OCI-LY3 (cell line): ENCODE results near the gene HOXA6.

ENCODE experiments used
- H2AFZ ChIP-seq: fragments of 200-600, 300-600 bp; shearing (Covaris generic); 2 replicates; pipeline ENCODE4 v1.6.0; 2014; ENCODE audit warnings: antibody characterized with exemption, low read depth, low read length
- H3K27ac ChIP-seq: fragments of 200-600, 300-600 bp; sonication (generic); 2 replicates; pipeline ENCODE4 v1.5.1; 2014; ENCODE audit warnings: mild to moderate bottlenecking, low read length, moderate library complexity, mixed read lengths
- H3K27me3 ChIP-seq: fragments of 200-600, 300-600 bp; sonication (generic); 2 replicates; pipeline ENCODE4 v1.6.1; 2014; ENCODE audit warnings: low read depth, low read length, mixed read lengths
- H3K36me3 ChIP-seq: fragments of 200-600, 300-600 bp; sonication (generic); replicated peaks from 2 replicates; pipeline ENCODE3; 2014; ENCODE audit warnings: low read depth, low read length, mixed read lengths
- H3K4me1 ChIP-seq: fragments of 300-600, 200-600 bp; sonication (generic); 2 replicates; pipeline ENCODE4 v1.6.1; 2014; ENCODE audit warnings: low read length, mixed read lengths
- H3K4me2 ChIP-seq: fragments of 200-600, 300-600 bp; sonication (generic); 2 replicates; pipeline ENCODE4 v1.6.1; 2014; ENCODE audit warnings: low read length, mixed read lengths
- H3K4me3 ChIP-seq: fragments of 300-600, 200-600 bp; sonication (generic); 2 replicates; pipeline ENCODE4 v1.5.1; 2014; ENCODE audit warnings: antibody characterized with exemption, mild to moderate bottlenecking, low read length, moderate library complexity
- H3K79me2 ChIP-seq: fragments of 300-600, 200-600 bp; shearing (Covaris generic); 2 replicates; pipeline ENCODE4 v1.6.1; 2014; ENCODE audit warnings: mild to moderate bottlenecking, low read length, mixed read lengths
- H3K9ac ChIP-seq: fragments of 300-600, 200-600 bp; shearing (Covaris generic); 2 replicates; pipeline ENCODE4 v1.6.0; 2014; ENCODE audit warnings: mild to moderate bottlenecking, low read length, moderate library complexity
- H3K9me3 ChIP-seq: fragments of 200-600, 300-600 bp; shearing (Covaris generic); 2 replicates; pipeline ENCODE4 v1.6.1; 2014; ENCODE audit warnings: low read length, mixed read lengths; ENCODE audit not compliant: insufficient read depth
- H4K20me1 ChIP-seq: fragments of 200-600, 300-600 bp; sonication (generic); 2 replicates; pipeline ENCODE4 v1.6.1; 2016; ENCODE audit warnings: low read length, mixed read lengths; ENCODE audit not compliant: insufficient read depth
- EZH2phosphoT487 ChIP-seq: fragments of 200-600 bp; shearing (Covaris generic); IDR thresholded peaks from 2 replicates; pipeline ENCODE4 v1.6.1; 2018; ENCODE audit warnings: antibody characterized with exemption, mixed run types, low read depth
- TF ChIP-seq, protein P1 (sequence below): fragments of 200-600, 300-600 bp; sonication (generic); IDR thresholded peaks from 2 replicates; pipeline ENCODE4 v1.5.1; 2014; ENCODE audit warnings: antibody characterized with exemption, low read length, low read depth

The HOXA6 gene

DNA sequence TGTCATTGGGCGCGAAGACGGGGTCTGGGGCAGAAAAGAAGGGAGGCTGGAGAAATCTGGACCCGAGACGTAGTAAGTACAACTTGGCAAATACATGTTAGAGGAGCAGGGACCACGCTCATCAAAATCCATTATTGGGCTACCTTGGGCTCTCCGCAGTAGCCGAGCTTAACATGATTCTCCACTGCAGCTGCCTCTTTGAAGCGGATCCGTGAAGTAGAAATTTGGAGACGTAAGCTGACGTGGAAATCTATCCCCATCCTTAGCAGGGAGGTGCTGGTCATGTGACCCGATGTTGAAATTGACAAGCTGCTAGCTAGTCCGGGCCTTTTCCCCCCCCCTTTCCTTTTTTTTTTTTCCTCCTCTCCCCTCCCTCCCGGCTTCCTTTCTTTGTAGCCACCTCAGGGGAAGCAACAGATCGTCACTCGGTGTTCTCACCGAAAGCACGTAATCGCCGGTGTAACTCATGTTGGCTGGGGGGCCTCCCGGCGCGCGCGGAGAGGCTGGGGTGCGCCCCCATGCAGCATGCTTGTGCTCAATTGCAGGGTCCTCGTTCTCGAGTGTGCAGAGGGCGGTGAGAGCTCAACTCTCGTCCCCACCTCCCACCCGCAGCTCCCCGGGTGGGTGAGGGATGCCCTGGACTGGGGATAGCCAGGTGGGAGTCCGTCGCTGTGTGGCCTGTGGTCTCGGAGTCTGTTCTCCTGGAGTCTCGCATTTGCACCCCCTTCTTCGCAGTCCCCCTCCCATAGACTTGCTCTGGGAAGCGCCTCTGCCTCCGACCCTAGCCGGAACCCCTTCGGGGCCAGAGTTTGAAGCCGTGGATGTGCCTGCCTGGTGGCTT is 37.7 kb upstream of the HOXA6 start, which contains the start of gene HOXA11:
Gene HOXA11 (minus strand): TSS at position 220 of the 841 bp plus-strand sequence. CDS start 88 bp downstream, at position 132.
- Histone ChIP-seq H3K4me1 (no peaks in the 10 kb centered on the region), H3K9ac (no peak within 1 kb of the TSS), H3K9me3 (no peaks in the 10 kb centered on the region), H3K79me2 (no peaks in the 10 kb centered on the region), H3K4me3 (no peak within 1 kb of the TSS), H3K4me2 (no peak within 1 kb of the TSS), H2AFZ (no peak within 1 kb of the TSS), H4K20me1 (no peaks in the 10 kb centered on the region), H3K27ac (no peak within 1 kb of the TSS), H3K27me3 (no peaks in the 10 kb centered on the region), H3K36me3 (no peaks in the 10 kb centered on the region)
- TF ChIP-seq, protein P1, sequence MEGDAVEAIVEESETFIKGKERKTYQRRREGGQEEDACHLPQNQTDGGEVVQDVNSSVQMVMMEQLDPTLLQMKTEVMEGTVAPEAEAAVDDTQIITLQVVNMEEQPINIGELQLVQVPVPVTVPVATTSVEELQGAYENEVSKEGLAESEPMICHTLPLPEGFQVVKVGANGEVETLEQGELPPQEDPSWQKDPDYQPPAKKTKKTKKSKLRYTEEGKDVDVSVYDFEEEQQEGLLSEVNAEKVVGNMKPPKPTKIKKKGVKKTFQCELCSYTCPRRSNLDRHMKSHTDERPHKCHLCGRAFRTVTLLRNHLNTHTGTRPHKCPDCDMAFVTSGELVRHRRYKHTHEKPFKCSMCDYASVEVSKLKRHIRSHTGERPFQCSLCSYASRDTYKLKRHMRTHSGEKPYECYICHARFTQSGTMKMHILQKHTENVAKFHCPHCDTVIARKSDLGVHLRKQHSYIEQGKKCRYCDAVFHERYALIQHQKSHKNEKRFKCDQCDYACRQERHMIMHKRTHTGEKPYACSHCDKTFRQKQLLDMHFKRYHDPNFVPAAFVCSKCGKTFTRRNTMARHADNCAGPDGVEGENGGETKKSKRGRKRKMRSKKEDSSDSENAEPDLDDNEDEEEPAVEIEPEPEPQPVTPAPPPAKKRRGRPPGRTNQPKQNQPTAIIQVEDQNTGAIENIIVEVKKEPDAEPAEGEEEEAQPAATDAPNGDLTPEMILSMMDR = no peak

DNA sequence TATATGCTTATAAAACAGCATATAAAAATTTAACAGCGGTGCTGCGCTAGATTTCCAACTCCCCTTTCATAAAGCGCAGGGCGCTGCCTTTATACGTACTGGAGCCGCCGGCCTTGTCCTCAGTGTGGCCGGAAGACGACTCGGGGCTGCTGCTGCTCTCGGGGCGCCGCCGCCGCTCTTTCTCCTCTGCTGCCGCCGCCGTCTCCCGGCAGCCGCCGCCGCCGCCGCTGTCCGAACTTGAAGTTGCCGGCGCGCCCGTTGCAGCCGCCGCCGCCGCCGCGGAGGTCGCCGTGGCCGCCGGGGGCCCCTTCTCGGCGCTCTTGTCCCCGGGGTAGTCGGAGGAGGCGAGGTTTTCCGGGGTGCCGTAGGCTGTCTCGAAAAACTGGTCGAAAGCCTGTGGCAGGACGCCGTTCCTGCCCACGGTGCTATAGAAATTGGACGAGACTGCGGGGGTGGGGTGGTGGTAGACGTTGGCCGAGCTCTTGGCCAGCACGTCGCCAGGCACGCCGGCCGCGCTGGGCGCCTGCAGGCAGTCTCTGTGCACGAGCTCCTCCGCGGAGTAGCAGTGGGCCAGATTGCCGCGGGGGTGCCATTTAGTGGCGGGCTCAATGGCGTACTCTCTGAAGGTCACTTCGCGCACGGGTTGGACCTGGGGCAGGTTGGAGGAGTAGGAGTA is 36.9 kb upstream of the HOXA6 start:
- no peak for TF ChIP-seq EZH2phosphoT487
- TF ChIP-seq, protein P1 = no peak
- no peaks in the 10 kb centered on the region for H3K4me1 ChIP-seq
- H3K79me2 ChIP-seq = no peaks in the 10 kb centered on the region
- H4K20me1 ChIP-seq = no peaks in the 10 kb centered on the region
- H2AFZ ChIP-seq = no peak overlapping the region
- H3K4me2 ChIP-seq = no peak overlapping the region
- no peak overlapping the region for H3K9ac ChIP-seq
- no peaks in the 10 kb centered on the region for H3K27me3 ChIP-seq
- no peak overlapping the region for H3K4me3 ChIP-seq
- H3K36me3 ChIP-seq = no peaks in the 10 kb centered on the region
- no peak overlapping the region for H3K27ac ChIP-seq
- H3K9me3 ChIP-seq = no peaks in the 10 kb centered on the region

DNA sequence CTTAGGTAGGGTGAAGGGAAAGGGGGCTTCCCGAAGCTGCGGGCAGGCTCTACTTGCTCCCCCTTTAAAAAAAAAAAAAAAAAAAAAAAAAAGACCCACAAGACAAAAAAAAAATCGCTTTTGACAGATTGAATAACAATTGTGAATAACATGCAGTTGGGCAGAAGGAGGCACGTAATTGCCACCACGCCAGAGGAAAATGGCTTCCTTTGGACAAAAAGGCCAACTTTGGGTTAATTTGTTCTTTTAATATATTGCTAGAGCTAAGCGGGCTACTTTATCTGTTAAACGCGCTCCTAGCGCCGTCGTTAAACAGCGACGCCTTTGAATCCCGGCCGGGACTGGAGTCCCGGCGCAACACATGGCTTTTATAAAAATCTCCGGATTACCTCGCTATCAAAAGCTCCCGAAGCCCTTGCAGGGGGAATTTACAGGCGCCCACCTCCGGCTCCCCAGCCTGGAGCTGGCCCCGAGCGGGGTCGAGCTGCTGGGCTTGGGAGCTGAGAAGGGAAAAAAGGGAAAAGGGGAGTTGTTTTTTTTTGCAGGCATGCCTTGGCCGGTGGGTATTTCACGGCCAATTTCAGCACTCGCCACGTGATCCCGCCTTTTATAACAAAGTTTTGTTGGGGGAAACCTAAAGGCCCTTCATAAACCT is 36.2 kb upstream of the HOXA6 start:
- Histone ChIP-seq H3K4me1 (no peaks in the 10 kb centered on the region), H3K4me3 (no peak overlapping the region), H4K20me1 (no peaks in the 10 kb centered on the region), H3K9ac (no peak overlapping the region), H3K27ac (no peak overlapping the region), H2AFZ (no peak overlapping the region), H3K9me3 (no peaks in the 10 kb centered on the region), H3K4me2 (no peak overlapping the region), H3K27me3 (no peaks in the 10 kb centered on the region), H3K79me2 (no peaks in the 10 kb centered on the region), H3K36me3 (no peaks in the 10 kb centered on the region)
- TF ChIP-seq, protein P1 = no peak
- TF ChIP-seq EZH2phosphoT487 = no peak
